ENCODE data around the gene ORC6. TPM values are rescaled to one million over a fixed set of nuclear protein-coding genes. Genes with fewer than 3 reads are reported as not detected.

The ORC6 gene
- total RNA-seq, 6 donors from 2014 or later: 1.4 to 4.3 (median 1.9) TPM

DNA sequence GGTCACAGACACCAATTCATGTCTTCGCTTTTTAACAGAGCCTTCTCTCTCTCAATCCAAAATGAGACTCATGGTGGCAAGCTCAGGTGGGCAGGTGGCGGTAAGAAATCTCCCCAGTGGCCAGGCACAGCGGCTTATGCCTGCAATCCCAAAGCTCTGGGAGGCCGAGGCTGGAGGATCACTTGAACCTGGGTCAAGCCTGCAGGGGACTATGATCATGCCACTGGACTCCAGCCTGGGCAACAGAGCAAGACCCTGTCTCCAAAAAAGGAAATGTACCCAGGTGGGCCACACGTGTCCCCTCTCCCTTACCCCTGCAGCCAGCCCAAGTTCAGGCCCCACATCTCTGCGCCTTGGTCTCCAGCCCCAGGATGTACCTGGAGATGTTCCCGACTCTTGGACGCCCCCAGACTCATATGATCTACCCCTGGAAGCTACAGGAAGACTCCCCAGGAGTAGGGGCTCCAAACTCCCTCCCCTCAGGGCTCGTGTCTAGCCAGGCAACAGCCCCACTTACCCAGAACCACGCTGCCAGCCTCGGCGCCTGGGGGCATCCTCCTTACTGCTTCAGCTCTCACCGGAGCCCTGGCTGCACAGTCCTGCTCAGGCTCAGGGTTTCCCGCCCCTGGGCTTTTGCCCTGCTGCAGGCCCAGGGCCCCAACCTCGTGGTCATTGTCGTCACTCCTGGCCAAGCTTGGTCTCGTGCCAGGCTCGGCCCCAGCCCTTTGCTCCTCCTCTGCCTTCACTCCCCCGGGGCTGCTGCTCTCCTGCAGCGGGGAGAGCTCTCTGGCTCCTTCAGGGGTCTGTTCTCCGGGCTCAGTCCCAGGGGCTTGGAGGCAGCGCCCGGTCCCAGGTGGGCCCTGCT lies 42.5 kb downstream of the ORC6 start:
- Histone ChIP-seq H3K36me3 (no peaks in the 10 kb centered on the region), H3K9me3 (no peaks in the 10 kb centered on the region), H3K27me3 (no peaks in the 10 kb centered on the region), H3K4me1 (no peaks in the 10 kb centered on the region), H3K4me3 (no peak overlapping the region), H3K27ac (no peak overlapping the region)
- WGBS, 2 donors: 78% methylated on average over 23 of the region's 23 CpGs; no CpG with 5 or more reads in 1 of the 2 donors
- DNase-seq (peak in 1 of 2 donors; percentile 69), ATAC-seq (ENCODE audit: low FRiP score in 2 of 2) (no peak)
- no peak for TF ChIP-seq EP300 (IDR thresholded peaks at IDR 0.05)
- TF ChIP-seq POLR2AphosphoS5 (IDR thresholded peaks at IDR 0.05): no peak
- TF ChIP-seq, protein P1, sequence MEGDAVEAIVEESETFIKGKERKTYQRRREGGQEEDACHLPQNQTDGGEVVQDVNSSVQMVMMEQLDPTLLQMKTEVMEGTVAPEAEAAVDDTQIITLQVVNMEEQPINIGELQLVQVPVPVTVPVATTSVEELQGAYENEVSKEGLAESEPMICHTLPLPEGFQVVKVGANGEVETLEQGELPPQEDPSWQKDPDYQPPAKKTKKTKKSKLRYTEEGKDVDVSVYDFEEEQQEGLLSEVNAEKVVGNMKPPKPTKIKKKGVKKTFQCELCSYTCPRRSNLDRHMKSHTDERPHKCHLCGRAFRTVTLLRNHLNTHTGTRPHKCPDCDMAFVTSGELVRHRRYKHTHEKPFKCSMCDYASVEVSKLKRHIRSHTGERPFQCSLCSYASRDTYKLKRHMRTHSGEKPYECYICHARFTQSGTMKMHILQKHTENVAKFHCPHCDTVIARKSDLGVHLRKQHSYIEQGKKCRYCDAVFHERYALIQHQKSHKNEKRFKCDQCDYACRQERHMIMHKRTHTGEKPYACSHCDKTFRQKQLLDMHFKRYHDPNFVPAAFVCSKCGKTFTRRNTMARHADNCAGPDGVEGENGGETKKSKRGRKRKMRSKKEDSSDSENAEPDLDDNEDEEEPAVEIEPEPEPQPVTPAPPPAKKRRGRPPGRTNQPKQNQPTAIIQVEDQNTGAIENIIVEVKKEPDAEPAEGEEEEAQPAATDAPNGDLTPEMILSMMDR (IDR thresholded peaks at IDR 0.05): no peak
- TF ChIP-seq POLR2A (IDR thresholded peaks at IDR 0.05): no peak

DNA sequence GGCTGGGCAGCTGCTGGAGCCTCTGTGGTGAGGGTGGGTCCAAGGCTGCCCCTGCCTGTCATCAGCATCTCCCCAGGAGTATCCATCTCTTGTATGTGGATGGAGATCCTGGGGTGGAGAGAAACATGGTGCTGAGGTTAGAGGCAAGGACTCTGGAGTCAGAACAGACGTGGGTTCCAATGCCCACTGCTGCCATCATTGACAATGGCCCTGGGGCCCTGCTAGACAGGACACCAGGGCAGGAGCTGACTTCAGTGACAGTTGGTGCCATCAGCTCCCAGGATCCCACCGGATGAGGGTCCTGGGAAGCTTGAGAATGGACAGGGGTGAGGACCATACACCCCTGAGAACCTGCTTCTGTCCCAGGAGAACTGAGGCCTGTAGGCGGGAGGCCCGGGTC lies 43.1 kb downstream of the ORC6 start:
- DNase-seq (no peak), ATAC-seq (ENCODE audit: low FRiP score in 2 of 2) (peak in 1 of 2 donors; percentile 11)
- no peak overlapping the region for H3K4me3 ChIP-seq
- H3K36me3 ChIP-seq: no peaks in the 10 kb centered on the region
- H3K27me3 ChIP-seq: no peaks in the 10 kb centered on the region
- H3K27ac ChIP-seq: no peak overlapping the region
- TF ChIP-seq, protein P1 (IDR thresholded peaks at IDR 0.05): no peak
- TF ChIP-seq EP300 (IDR thresholded peaks at IDR 0.05) (no peak), POLR2AphosphoS5 (IDR thresholded peaks at IDR 0.05) (no peak), POLR2A (IDR thresholded peaks at IDR 0.05) (no peak)
- H3K9me3 ChIP-seq: no peaks in the 10 kb centered on the region
- H3K4me1 ChIP-seq: no peaks in the 10 kb centered on the region
- 75 to 89% methylated on average over 4 of the region's 4 CpGs for WGBS, 2 donors

DNA sequence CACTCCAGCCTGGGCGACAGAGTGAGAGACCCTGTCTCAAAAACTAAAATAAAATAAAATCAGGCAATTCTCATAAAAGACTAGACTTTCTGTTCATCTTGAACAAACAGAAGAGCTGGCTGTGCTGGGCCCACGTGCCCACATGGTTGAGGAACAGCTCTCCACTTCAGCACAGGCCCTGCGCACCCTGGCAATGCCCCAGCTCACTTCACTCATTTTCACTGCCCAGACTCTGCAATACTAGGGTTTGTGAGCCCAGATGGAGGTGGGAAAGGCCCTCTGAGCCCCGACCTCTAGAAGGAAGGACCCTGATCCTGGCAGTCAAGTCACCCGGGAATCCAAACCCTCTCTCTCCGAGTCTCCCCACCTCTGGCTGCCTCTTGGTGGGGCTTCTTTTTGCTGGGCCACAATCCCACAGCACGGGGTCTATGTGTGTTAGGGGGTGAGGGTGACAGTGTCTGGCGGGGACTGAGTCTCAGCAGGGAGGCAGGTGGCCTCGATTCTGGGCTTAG lies 43.9 kb downstream of the ORC6 start:
- DNase-seq: no peak
- no peaks in the 10 kb centered on the region for H3K27me3 ChIP-seq
- H3K4me1 ChIP-seq: no peaks in the 10 kb centered on the region
- no peaks in the 10 kb centered on the region for H3K9me3 ChIP-seq
- H3K27ac ChIP-seq: no peak overlapping the region
- H3K36me3 ChIP-seq: no peaks in the 10 kb centered on the region
- WGBS, 2 donors: 85 to 86% methylated on average over 6 to 9 of the region's 9 CpGs
- no peak for ATAC-seq (ENCODE audit: low FRiP score in 2 of 2)
- no peak overlapping the region for H3K4me3 ChIP-seq
- TF ChIP-seq EP300 (IDR thresholded peaks at IDR 0.05) (no peak), POLR2A (IDR thresholded peaks at IDR 0.05) (no peak), POLR2AphosphoS5 (IDR thresholded peaks at IDR 0.05) (no peak)
- TF ChIP-seq, protein P1 (IDR thresholded peaks at IDR 0.05): no peak

DNA sequence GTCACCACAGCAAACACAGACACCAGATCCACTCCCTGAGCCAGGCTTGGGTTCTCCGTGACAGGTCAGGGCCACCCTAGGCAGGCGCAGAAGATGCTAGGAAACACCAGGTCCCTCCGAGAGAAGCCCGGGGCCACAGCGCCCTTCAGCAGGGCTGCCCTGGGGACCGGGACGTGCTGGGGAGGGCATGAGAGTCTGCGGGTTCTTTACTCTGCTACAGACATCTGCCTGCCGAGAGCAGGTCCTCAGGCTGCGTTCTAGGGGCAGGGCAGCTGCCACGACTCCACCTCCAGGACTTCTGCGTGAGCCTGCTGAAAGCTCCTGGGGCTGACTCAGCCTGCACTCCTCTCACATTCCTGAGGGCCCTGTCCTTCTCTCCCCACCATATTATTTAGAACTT lies 47.2 kb downstream of the ORC6 start:
- Histone ChIP-seq H3K27ac (no peak overlapping the region), H3K4me3 (no peak overlapping the region), H3K4me1 (no peaks in the 10 kb centered on the region), H3K27me3 (no peaks in the 10 kb centered on the region), H3K9me3 (no peaks in the 10 kb centered on the region), H3K36me3 (no peaks in the 10 kb centered on the region)
- DNase-seq (no peak), ATAC-seq (ENCODE audit: low FRiP score in 2 of 2) (no peak)
- TF ChIP-seq, protein P1 (IDR thresholded peaks at IDR 0.05): no peak
- TF ChIP-seq EP300 (IDR thresholded peaks at IDR 0.05) (no peak), POLR2AphosphoS5 (IDR thresholded peaks at IDR 0.05) (no peak), POLR2A (IDR thresholded peaks at IDR 0.05) (no peak)
- WGBS, 2 donors: 75 to 79% methylated on average over 4 to 9 of the region's 12 CpGs
